Calu3 (cell line): Measurements from ENCODE around the gene TSPAN31. TPM values are rescaled to one million over a fixed set of nuclear protein-coding genes. Genes with fewer than 3 reads are reported as not detected.

Experiments
- BruUV-seq: library from RNA; stranded (reverse); fragments of 400-500 nt; replicated peaks from 2 replicates; lab custom pipeline; 2021; lab: Mats Ljungman, UMichigan
- CTCF ChIA-PET: fragments of 300-600 bp; sonication (Branson Sonifier 250); formaldehyde crosslinking; loops from one replicate; lab custom pipeline; 2022; ENCODE audit warnings: antibody characterized with exemption; lab: Charles Lee
- DNase-seq: peaks from one replicate; pipeline ENCODE4 v3.0.0; 2022
- H3K27ac Mint-ChIP-seq: one replicate; pipeline ENCODE4 v1.8.0; 2022; ENCODE audit warnings: mixed read lengths; ENCODE audit not compliant: unreplicated experiment
- H3K27me3 Mint-ChIP-seq: one replicate; pipeline ENCODE4 v1.8.0; 2022; ENCODE audit warnings: mixed read lengths; ENCODE audit not compliant: unreplicated experiment
- H3K36me3 Mint-ChIP-seq: one replicate; pipeline ENCODE4 v1.8.0; 2022; ENCODE audit warnings: mild to moderate bottlenecking, moderate library complexity, mixed read lengths; ENCODE audit not compliant: insufficient read depth, unreplicated experiment
- H3K4me1 Mint-ChIP-seq: one replicate; pipeline ENCODE4 v1.8.0; 2022; ENCODE audit warnings: mild to moderate bottlenecking, low read depth, mixed read lengths; ENCODE audit not compliant: unreplicated experiment
- H3K4me3 Mint-ChIP-seq: one replicate; pipeline ENCODE4 v1.8.0; 2022; ENCODE audit warnings: mild to moderate bottlenecking, low read depth, moderate library complexity, mixed read lengths; ENCODE audit not compliant: unreplicated experiment
- H3K9me3 Mint-ChIP-seq: one replicate; pipeline ENCODE4 v1.8.0; 2022; ENCODE audit warnings: low read depth, mixed read lengths; ENCODE audit not compliant: unreplicated experiment
- intact Hi-C: fragments of 100-400 bp; cut with micrococcal nuclease; formaldehyde crosslinking; loops from one replicate; pipeline ENCODE4 v1.10.0; 2022; ENCODE audit not compliant: unreplicated experiment
- total RNA-seq: library from RNA; stranded (reverse); gene quantifications from 2 replicates; pipeline ENCODE4 v1.2.3, GENCODE V29; 2022
- TF ChIP-seq, protein P1 (sequence below): fragments of 200-600 bp; IDR thresholded peaks from one replicate; pipeline ENCODE4 v1.8.0; 2022; ENCODE audit warnings: antibody characterized with exemption; ENCODE audit not compliant: unreplicated experiment

The TSPAN31 gene
- total RNA-seq, 1 experiment from 2014 or later, result 40.2 TPM

DNA sequence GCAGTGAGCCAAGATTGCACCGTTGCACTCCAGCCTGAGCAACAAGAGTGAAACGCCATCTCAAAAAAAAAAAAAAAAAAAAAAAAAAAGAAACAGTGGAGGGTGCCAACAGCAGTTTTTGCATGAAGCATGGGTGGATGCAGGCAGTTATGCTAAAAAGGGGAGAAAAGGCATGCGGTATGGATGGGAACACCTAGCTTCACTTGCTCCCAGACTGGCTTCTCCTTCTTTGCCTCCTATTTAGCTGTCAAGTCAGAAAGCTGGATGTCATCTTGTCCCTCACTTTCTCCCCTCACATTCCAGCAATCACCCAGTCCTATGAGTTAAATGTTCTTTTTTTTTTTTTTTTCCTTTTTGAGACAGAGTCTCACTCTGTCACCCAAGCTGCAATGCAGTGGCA is 30.2 kb downstream of the TSPAN31 start:
- H3K27ac Mint-ChIP-seq, result no peak overlapping the region
- no peaks in the 10 kb centered on the region for H3K27me3 Mint-ChIP-seq
- CTCF ChIA-PET, result interaction anchor here (0.7 kb wide), 1 partner anchor 36 kb away, joined by 3 read pairs; no protein-coding TSS in a partner anchor
- TF ChIP-seq, protein P1, sequence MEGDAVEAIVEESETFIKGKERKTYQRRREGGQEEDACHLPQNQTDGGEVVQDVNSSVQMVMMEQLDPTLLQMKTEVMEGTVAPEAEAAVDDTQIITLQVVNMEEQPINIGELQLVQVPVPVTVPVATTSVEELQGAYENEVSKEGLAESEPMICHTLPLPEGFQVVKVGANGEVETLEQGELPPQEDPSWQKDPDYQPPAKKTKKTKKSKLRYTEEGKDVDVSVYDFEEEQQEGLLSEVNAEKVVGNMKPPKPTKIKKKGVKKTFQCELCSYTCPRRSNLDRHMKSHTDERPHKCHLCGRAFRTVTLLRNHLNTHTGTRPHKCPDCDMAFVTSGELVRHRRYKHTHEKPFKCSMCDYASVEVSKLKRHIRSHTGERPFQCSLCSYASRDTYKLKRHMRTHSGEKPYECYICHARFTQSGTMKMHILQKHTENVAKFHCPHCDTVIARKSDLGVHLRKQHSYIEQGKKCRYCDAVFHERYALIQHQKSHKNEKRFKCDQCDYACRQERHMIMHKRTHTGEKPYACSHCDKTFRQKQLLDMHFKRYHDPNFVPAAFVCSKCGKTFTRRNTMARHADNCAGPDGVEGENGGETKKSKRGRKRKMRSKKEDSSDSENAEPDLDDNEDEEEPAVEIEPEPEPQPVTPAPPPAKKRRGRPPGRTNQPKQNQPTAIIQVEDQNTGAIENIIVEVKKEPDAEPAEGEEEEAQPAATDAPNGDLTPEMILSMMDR, result no peak
- peaks cover 8% of the 10 kb centered on the region for H3K4me1 Mint-ChIP-seq
- no TSS peak for BruUV-seq
- DNase-seq, result no peak
- peaks cover 46% of the 10 kb centered on the region for H3K36me3 Mint-ChIP-seq
- H3K4me3 Mint-ChIP-seq, result no peak overlapping the region
- intact Hi-C loops, result no loop called here
- H3K9me3 Mint-ChIP-seq, result no peaks in the 10 kb centered on the region

DNA sequence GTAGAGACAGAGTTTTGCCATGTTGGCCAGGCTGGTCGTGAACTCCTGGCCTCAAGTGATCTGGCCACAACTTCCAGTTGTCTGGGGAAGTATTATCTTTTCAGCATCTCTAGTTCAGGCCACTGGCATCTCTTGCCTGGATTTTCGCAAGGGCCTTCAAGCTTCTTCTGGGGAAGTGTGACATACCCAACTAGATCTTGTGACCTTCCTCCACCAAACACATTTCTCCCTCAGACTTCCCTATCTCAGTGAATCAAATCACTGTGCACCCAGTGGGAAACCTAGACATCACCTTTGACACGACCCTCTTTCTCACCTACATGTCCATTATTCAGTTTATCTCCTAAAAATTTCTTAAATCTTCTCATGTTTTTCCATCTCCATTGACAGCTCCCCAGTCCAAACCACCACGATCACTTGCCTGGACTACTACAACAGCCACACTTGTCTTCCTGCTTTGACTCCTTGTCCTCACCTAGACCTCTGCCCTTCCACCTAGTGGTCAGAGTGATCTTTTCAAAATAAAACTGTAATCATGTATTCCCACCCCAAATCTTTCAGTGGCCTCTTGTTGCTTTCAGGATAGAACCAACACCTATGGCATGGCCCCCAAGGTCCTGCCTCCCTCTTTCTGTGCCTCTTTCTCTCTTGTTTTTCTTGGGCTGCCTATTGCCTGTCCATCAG is 30.9 kb downstream of the TSPAN31 start:
- CTCF ChIA-PET, result interaction anchor here (0.7 kb wide), 1 partner anchor 35 kb away, joined by 3 read pairs; no protein-coding TSS in a partner anchor
- peaks cover 45% of the 10 kb centered on the region for H3K36me3 Mint-ChIP-seq
- intact Hi-C loops, result no loop called here
- H3K9me3 Mint-ChIP-seq, result no peaks in the 10 kb centered on the region
- peaks cover 7% of the 10 kb centered on the region for H3K4me1 Mint-ChIP-seq
- TF ChIP-seq, protein P1, result no peak
- no peak for DNase-seq
- H3K27ac Mint-ChIP-seq, result no peak overlapping the region
- no TSS peak for BruUV-seq
- H3K4me3 Mint-ChIP-seq, result no peak overlapping the region
- H3K27me3 Mint-ChIP-seq, result no peaks in the 10 kb centered on the region

DNA sequence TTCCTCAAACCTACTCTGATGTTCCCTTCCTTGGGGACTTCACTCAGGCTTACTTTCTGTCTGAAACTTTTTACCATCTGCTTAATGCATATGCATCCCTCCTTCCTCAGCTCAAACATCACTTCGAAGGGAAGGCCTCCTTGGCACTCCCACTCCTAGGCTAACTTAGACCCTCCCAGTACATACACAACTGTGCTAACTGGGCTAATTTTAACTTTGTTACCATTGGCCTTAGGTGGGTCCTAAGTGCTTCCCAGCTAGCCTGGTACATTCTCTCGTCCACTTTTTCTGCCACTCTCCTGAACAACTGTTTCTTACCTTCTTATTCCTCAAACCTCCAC is 31.4 kb downstream of the TSPAN31 start:
- Mint-ChIP-seq H3K27ac (no peak overlapping the region), H3K9me3 (no peaks in the 10 kb centered on the region), H3K36me3 (peaks cover 40% of the 10 kb centered on the region), H3K27me3 (no peaks in the 10 kb centered on the region), H3K4me1 (peaks cover 2% of the 10 kb centered on the region), H3K4me3 (no peak overlapping the region)
- CTCF ChIA-PET, result no interaction called here
- DNase-seq, result no peak
- BruUV-seq, result no TSS peak
- TF ChIP-seq, protein P1, result no peak
- intact Hi-C loops, result no loop called here

DNA sequence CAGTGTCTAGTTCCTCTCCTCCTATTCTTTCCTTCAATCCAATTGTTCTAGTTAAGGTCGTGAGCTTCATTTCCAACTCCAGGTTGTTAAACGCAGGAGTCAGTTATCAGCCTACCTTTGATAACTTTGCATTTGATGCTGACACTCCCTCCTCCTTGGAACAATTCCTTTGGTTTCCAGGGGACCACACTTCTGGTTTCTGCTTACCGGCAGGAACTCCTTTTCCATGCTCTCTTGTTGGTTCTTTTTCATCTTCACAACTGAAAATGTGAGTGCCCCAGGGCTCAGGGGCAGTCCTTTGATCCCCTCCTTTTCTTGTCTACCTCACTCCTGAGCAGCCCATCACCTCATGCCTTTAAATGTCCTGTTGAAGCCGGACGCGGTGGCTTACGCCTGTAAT is 32.5 kb downstream of the TSPAN31 start:
- CTCF ChIA-PET, result no interaction called here
- Mint-ChIP-seq H3K4me3 (no peak overlapping the region), H3K9me3 (no peaks in the 10 kb centered on the region), H3K36me3 (peaks cover 28% of the 10 kb centered on the region), H3K27me3 (no peaks in the 10 kb centered on the region), H3K27ac (no peak overlapping the region), H3K4me1 (no peaks in the 10 kb centered on the region)
- no TSS peak for BruUV-seq
- intact Hi-C loops, result no loop called here
- DNase-seq, result no peak
- TF ChIP-seq, protein P1, result no peak
